ENCODE measurements around the gene CKAP5.

GRCh38 chr11:46836870-46837269 is 9.2 kb downstream of the CKAP5 start:
- TF ChIP-seq CTCF (optimal IDR thresholded peaks at IDR 0.05 in 1 of 3, IDR thresholded peaks at IDR 0.05 in 1 of 3, conservative IDR thresholded peaks at IDR 0.05 in 1 of 3; ENCODE audit: extremely low read depth in 1 of 3, insufficient read depth in 2 of 3, low read length in 3 of 3), result no peak
- TF ChIP-seq EZH2 (IDR thresholded peaks at IDR 0.05; ENCODE audit: low read length), result no peak
